SJCRH30 (cell line): ENCODE results near the gene ELK1. TPM values are rescaled to one million over a fixed set of nuclear protein-coding genes. Genes with fewer than 3 reads are reported as not detected.

ENCODE experiments used
- DNase-seq, 2 experiments: peaks; one replicate each; pipeline ENCODE4 v3.0.0-alpha.2; 2015 to 2020
- H3K27ac ChIP-seq: fragments of 250-450 bp; sonication (Bioruptor Pico); 2 replicates; pipeline ENCODE4 v1.5.1; 2020; ENCODE audit warnings: mild to moderate bottlenecking, moderate library complexity
- H3K27me3 ChIP-seq: fragments of 250-450 bp; sonication (Bioruptor Pico); 2 replicates; pipeline ENCODE4 v1.5.1; 2020; ENCODE audit warnings: mild to moderate bottlenecking, moderate library complexity
- H3K36me3 ChIP-seq: fragments of 250-450 bp; sonication (Bioruptor Pico); 2 replicates; pipeline ENCODE4 v1.5.1; 2020; ENCODE audit warnings: mild to moderate bottlenecking, moderate library complexity
- H3K4me1 ChIP-seq: fragments of 250-450 bp; sonication (Bioruptor Pico); 2 replicates; pipeline ENCODE4 v1.5.1; 2020; ENCODE audit warnings: mild to moderate bottlenecking, moderate library complexity
- H3K4me3 ChIP-seq: fragments of 250-450 bp; sonication (Bioruptor Pico); 2 replicates; pipeline ENCODE4 v1.5.1; 2020; ENCODE audit warnings: mild to moderate bottlenecking, moderate library complexity
- H3K9me3 ChIP-seq: fragments of 250-450 bp; sonication (Bioruptor Pico); replicated peaks from 2 replicates; pipeline ENCODE4 v1.5.1; 2020; ENCODE audit warnings: mild to moderate bottlenecking, moderate library complexity
- total RNA-seq: library from RNA; depleted of rRNA; stranded (reverse); fragments of >200 nt; shearing (Covaris generic); gene quantifications from 2 replicates; pipeline ENCODE4 v1.2.3, GENCODE V29; 2014; rRNA removed

The ELK1 gene
- total RNA-seq, 1 experiment from 2014 or later, result 36.3 TPM

- DNase-seq, result no peak
- no peak overlapping the region for H3K27ac ChIP-seq
- no peaks in the 10 kb centered on the region for H3K4me1 ChIP-seq
- no peaks in the 10 kb centered on the region for H3K27me3 ChIP-seq
- no peaks in the 10 kb centered on the region for H3K9me3 ChIP-seq
- no peaks in the 10 kb centered on the region for H3K36me3 ChIP-seq
- no peak overlapping the region for H3K4me3 ChIP-seq
Measured at GRCh38 chrX:47586043-47586787, 64.1 kb downstream of the ELK1 start.

Other genes with a start within 250 kb of the ELK1 start
- gene ZNF41, start 167.3 kb downstream of the ELK1 start, total RNA-seq, result 7.2 and 8.4 TPM in 2 replicates
- gene ARAF, start 89.4 kb downstream of the ELK1 start, total RNA-seq, result 20.5 and 21.8 TPM in 2 replicates
- 62.8 and 64.2 TPM in 2 replicates for gene TIMP1, start 68.1 kb downstream of the ELK1 start, total RNA-seq
- gene SYN1, start 30.7 kb downstream of the ELK1 start, total RNA-seq, result 0.04 and 0.33 TPM in 2 replicates
- 0.08 and 0.32 TPM in 2 replicates for gene CFP, start 20.6 kb downstream of the ELK1 start, total RNA-seq
- 98.0 and 121 TPM in 2 replicates for gene UXT, start 8.6 kb upstream of the ELK1 start, total RNA-seq
- gene ZNF81, start 186.3 kb upstream of the ELK1 start, total RNA-seq, result 5.4 and 7.2 TPM in 2 replicates